HG03432 (cell line): ENCODE data around the gene TBK1.
A peak's percentile ranks its signal among the peaks of the same experiment; 100 is the strongest.

Experiments used
- ATAC-seq: cut with Tn5 transposase; IDR thresholded peaks from one replicate; pipeline ENCODE4 v1.9.1; 2021; ENCODE audit warnings: mild to moderate bottlenecking, moderate library complexity; ENCODE audit not compliant: unreplicated experiment

TBK1 gene

DNA sequence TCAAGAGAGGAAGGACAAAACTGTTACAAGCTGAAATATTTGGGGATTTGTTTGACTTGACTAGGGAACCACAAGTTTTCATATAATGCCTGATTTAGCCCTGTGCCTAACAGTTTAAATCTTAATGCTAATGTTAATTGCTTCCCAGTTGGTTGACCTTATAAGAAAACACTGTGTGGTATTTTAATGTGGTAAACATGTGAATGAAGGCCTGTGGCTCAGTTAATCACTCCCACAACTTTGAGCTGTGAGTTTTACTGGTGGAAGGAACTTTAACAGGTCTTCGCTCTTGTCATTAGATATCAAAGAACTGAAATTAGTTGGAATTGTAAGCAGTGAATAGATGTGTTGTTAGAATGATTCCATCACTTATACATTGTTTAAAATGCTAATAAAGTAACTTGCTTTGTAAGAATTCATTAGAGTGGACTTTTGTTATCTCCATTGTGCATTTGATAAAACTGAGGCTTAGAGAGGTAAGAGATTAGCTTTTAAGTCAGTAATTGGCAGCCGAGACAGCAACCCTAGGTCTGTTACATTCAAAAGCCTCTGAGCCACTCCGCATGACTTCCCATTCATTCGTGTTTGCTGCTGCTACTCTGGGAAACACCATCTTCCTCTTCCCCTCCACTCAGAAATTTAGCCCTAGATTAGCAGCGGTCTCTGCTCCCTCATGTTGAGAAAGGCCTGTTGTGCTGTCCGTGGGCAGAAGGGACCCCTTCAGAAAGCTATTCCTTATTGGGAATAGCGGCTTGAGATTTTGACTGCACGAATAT, 1.0 kb upstream of the TBK1 start:
- ATAC-seq = no peak

DNA sequence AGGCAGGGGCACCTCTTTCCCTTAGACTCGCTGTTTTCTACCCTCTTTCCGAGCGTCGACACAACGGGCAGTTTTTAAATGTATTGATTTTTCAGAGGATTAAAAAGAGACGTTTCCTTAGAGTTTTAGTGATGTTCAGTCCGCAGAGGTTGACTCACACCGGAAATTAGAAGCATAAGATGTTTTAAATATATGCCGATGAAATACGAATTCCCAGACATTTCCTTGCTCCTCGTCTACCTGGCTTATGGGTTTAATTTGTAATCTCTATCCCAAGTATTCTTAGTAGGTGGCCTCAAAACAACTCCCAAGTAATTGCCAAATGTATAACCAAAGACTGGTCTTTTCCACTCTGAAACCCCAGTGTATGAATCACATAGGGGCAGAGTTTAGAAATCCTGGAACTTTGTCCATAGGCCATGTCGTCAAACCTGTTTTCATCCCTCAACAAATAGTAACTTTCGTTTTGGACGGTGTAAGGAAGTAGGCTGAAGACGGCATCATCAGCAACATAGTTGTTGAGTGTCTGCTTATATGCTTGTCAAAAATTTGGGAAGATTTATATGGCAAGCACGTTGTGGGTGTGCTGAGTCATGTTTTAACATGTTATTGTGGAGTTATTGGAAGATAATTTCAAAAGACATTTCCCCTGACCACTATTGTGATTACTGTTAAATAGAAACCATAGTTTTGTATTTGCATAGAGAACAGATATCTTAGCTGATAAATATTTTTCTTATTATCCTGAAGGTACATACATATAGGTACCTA, 824 bp downstream of the TBK1 start:
- ATAC-seq = no peak

DNA sequence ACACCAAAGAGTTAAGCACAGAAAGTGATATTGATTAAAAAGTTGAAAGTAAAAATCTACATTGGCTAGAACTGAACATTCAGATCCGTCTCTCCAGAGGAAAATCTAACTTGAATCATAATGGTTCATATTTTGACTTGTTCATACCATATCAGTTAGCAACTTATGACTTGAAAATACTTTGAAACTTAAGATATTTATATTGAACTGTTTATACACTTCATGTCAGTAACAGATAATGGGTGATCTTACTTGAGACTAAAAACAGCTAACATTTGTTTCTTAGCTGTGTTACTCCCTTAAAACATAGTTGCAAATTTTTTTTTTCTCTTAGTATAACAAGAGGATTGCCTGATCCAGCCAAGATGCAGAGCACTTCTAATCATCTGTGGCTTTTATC, 3.6 kb downstream of the TBK1 start:
- no peak for ATAC-seq

GRCh38 chr12:64456119-64456518, 4.2 kb downstream of the TBK1 start:
- no peak for ATAC-seq

GRCh38 chr12:64457032-64457431, 5.1 kb downstream of the TBK1 start:
- no peak for ATAC-seq

DNA sequence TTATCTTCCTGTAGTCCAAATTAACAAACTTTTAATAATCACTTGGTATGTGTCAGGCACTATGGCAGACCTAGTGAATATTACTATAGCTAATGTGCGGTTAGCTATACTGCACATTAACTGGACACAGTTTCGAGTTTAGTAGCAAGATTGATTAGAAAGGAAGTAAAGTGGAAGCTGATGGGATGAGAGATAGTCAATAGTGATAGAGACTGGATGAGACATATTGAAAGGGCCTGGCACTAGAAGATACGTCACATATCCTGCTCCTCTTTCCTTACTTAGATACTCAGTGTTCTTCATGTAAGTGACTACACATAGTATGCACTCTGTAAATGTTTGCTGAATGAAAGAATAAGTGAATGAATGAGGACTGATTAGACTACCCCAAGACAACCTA, 5.5 kb downstream of the TBK1 start:
- peak; percentile 64 for ATAC-seq

- no peak for ATAC-seq
Observed at GRCh38 chr12:64457923-64458322, 6.0 kb downstream of the TBK1 start.

- peak; percentile 46 for ATAC-seq
Observed at GRCh38 chr12:64459394-64459891, 7.5 kb downstream of the TBK1 start.

- no peak for ATAC-seq
Observed at GRCh38 chr12:64461634-64462414, 9.9 kb downstream of the TBK1 start.

DNA sequence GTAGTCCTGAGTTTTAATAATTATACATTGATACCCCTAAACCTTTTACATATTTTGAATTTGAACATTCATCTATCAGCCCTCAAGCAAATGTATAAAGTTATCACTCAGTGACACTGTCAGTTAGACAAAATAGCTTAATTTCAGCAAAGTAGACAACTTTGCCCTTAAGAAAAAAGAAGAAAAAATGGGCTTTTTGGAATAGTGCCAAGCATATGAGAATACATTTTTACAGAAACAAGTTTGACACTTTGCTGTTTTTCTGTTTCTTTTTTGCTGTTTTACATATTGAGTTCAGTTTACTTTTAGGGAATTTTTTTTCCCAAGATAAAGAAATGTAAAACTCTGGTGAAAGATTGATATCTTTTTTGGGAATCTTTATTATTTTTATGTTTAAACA, 14.3 kb downstream of the TBK1 start:
- ATAC-seq = no peak

DNA sequence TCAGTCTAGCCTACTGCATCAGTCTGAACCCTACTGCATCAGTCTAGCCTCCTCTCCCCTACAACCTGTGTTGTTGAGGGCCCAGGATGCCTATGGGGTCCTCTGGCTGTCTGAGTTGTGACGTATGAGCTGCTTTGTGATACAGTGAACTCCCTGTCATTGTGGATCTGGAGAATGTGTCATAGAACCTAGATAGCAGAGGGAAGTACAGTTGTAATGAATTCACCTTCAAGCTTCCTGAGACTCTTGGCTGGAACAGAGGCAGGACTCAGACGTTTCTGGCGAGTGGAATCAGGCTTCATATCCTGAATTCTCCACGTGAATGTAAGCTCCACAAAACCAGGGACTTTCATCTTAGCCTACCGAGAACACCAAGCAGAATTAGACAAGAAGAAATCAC, 17.0 kb downstream of the TBK1 start:
- no peak for ATAC-seq

DNA sequence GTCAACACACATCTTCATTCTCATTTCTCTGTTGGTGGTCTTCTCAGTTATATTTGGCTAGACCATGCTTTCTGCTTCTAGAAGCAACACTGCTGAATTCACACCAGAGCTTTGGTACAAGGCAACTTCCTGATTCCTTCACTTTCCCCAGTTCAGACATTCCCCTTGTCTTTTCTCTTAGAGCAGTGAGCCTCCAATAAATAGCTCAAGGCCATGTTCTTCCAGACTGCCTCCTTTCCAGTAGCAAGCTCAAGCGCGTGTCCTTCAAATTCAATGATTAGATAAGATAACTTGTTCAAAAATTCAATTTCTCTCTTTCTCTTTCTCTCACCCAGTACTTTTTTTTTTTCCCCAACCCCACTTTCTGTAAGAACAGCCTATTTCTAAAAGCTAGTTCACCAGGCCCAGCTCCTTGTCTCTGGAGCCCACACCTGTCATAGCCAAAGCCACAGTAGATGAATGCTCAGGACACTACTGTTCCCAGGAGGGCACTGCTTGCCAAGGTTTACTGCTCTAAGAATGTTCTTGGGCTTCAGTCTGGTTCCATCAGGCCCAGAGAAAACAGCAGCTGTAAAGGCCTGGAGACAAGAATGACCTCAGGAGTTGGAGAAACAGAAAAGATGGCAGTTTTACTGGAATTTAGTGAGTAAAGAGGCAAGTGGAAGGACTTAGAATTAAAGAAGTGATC, 17.7 kb downstream of the TBK1 start:
- no peak for ATAC-seq

- no peak for ATAC-seq
Observed at GRCh38 chr12:64470495-64470894, 18.6 kb downstream of the TBK1 start.

DNA sequence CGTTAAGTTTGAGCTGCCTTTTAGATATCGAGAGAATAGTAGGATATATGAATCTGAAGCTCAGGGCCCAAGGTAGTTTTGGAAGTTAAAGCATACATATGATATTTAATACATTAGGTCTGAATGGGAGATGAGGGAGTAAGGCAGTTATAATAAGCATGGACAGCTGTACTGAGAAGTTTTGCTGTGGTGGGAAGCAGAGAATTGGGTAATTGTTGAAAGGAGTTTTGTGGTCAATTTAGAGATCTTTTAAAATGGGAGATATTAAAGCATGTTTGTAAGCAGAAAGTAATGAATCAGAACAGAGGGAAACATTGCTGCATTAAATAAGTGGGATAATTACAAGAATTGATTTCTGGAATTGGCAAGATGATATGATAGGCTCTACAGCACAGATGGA, 21.3 kb downstream of the TBK1 start:
- no peak for ATAC-seq

GRCh38 chr12:64475518-64475917, 23.6 kb downstream of the TBK1 start:
- ATAC-seq = no peak

GRCh38 chr12:64476844-64477243, 24.9 kb downstream of the TBK1 start:
- no peak for ATAC-seq

DNA sequence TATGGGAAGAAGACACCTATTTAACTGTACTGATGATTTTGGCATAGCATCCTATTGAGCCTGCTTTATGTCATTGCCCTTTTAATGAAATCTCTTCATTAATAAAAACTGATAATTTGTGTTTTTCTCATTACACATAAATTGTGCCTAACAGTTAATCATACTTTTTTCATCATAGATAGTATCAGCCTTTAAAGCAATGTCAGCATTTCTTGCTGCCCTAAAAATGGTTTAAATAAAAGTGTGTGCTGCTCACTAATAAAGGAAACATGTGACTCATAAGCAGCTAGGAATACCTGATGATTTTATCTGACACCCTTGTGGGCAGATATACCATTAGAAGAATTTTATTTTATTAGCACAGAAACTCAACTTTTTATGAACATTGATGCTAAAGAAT, 26.7 kb downstream of the TBK1 start:
- no peak for ATAC-seq

DNA sequence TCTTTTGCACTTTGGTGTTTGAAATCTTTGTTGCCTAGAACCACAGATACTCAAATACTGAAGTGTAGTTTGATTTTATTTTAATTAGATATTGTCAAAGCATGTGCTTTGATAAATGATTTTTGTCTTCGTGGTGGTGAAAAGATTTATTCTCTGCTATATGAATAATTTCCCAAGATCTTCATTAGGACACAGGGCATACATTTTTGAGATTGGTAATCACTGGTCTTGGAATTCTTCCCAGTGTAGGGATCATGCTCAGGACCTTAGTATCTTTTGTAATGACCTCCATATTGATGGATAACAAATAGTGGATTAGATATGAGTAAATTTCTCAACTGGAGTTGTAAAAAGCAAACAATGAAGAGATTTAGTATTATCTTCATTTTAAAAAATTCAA, 28.2 kb downstream of the TBK1 start:
- ATAC-seq = no peak

DNA sequence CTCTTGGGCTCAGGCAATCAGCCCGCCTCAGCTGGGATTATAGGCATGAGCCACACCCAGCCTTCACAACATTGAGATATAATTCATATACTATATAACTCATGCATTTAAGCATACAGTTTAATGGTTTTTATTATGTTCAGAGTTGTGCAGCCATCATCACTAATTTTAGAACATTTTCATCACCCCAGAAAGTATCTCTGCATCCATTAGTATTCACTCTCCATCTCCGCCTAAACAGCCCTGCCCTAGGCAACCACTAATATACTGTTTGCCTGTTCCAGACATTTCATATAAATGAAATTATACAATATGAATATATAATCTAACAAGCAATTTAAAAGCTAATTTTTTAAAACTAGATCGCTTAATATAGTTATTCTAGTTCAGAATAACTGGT, 34.7 kb downstream of the TBK1 start:
- no peak for ATAC-seq

- ATAC-seq = no peak
Observed at GRCh38 chr12:64491718-64492117, 39.8 kb downstream of the TBK1 start.

DNA sequence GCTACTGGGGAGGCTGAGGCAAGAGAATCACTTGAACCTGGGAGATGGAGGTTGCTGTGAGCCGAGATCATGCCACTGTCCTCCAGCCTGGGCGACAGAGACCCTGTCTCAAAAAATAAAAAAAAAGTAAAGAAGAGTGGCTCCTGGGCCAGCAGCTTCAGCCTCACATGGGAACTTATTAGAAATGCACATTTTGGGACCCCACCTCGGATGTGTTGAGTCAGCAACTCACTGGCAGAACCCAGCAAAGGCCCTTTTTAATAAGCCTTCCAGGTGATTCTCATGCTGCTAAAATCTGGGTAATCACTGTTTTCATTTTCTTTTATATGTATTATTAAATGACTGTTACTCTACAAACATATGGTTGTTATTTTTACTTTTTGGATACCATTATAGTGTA, 41.6 kb downstream of the TBK1 start:
- no peak for ATAC-seq
